Activated naive CD4-positive, alpha-beta T cell treated with anti-CD3 and anti-CD28 coated beads, Interleukin-2, amount 10 ng/mL, durations not matched to agents 7 days and 5 days (primary cell): Measurements from ENCODE around the gene RSPH1.

Experiments
- CTCF ChIA-PET: fragments of 350-600 bp; sonication (Branson Sonifier 250); formaldehyde crosslinking; loops from one replicate; lab custom pipeline; 2021; ENCODE audit warnings: antibody characterized with exemption; lab: Charles Lee
- DNase-seq: peaks from one replicate; pipeline ENCODE4 v3.0.0-alpha.2; 2020
- H3K27ac Mint-ChIP-seq: one replicate; pipeline ENCODE4 v1.8.0; 2021; ENCODE audit warnings: mild to moderate bottlenecking, moderate library complexity, mixed read lengths
- H3K27me3 Mint-ChIP-seq: one replicate; pipeline ENCODE4 v1.8.0; 2021; ENCODE audit warnings: mild to moderate bottlenecking, mixed read lengths
- H3K36me3 Mint-ChIP-seq: one replicate; pipeline ENCODE4 v1.8.0; 2021; ENCODE audit warnings: mixed read lengths
- H3K4me1 Mint-ChIP-seq: one replicate; pipeline ENCODE4 v1.8.0; 2021; ENCODE audit warnings: mixed read lengths
- H3K4me3 Mint-ChIP-seq: one replicate; pipeline ENCODE4 v1.8.0; 2021; ENCODE audit warnings: mild to moderate bottlenecking, moderate library complexity, mixed read lengths
- H3K9me3 Mint-ChIP-seq: one replicate; pipeline ENCODE4 v1.8.0; 2021; ENCODE audit warnings: mixed read lengths

RSPH1 gene

DNA sequence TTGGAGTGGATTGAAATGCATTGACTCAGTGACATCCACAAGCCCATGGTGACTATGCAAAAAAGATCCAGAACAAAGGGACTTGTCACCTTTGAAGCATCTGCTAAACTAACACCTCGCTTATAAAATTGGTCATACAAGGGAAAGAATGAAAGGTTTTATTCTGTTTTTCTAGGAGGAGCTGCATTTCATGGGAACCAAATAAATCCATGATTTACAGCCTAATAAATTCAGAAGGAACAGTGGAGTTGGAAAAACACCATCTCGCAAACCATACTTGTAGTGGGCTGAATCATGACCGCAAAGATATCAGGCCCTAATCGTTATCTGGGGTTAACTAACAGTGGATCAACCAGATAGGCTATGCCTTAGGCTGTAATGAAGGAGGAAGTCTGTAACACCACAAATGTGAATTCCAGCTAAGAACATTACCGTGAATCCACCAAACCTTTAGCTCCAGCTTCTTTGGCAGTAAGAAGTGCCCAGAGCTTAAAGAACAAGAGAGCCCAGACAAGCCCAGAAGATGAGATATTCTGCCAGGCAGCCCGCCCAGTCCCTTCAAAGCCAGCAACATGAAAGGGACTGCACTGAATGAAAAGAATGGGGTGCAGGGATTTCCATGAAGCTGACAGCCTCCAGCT lies 27.4 kb downstream of the RSPH1 start:
- Mint-ChIP-seq H3K27ac (no peak overlapping the region), H3K9me3 (peaks cover 6% of the 10 kb centered on the region), H3K4me3 (no peak overlapping the region), H3K36me3 (peaks cover 1% of the 10 kb centered on the region), H3K27me3 (peaks cover 49% of the 10 kb centered on the region), H3K4me1 (peaks cover 32% of the 10 kb centered on the region)
- DNase-seq, result no peak
- CTCF ChIA-PET, result interaction anchor here (0.8 to 2.4 kb wide), 3 partner anchors 12 to 69 kb away, joined by 3 to 18 read pairs (median 6); partner anchors contain the start of gene SLC37A1

DNA sequence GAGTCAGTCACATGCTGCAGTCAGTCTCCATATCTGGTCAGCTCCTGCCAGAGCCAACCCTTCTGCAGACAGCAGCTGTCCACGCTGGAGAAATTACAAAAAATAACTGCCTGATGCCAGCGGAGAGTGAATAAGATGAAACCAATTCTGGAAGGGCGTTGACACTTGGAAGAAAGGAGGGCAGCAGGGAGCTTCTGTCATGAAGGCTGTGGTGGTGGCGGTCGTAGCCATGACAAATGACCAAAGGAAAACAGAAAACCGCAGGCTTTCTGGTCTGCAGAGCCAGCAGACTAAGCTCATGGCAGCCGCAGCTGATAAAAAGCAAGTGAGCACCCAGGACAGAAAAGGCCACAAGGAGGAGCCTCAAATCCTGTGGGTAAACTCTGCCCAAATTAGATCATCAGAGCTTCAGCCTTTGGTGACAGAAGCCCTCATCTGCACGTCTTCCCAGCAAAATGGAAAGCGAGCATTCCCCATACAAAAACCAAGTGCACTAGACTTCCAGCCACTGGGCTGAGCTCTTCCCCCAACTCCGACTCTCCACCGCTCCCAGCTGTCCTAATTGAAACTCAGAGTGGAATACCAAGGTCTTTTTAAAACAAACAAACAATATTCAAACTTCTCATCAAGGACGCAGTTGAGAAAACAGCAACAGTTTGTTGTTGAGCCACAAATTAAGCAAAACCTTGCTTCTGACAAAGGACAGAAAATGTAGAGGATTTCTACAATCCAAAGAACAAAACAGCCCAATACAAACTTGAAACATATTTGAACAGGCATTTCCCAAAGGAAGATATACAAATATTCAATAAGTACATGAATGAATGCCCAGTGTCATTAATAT lies 28.7 kb downstream of the RSPH1 start:
- H3K27ac Mint-ChIP-seq, result no peak overlapping the region
- H3K4me1 Mint-ChIP-seq, result peaks cover 43% of the 10 kb centered on the region
- H3K4me3 Mint-ChIP-seq, result no peak overlapping the region

DNA sequence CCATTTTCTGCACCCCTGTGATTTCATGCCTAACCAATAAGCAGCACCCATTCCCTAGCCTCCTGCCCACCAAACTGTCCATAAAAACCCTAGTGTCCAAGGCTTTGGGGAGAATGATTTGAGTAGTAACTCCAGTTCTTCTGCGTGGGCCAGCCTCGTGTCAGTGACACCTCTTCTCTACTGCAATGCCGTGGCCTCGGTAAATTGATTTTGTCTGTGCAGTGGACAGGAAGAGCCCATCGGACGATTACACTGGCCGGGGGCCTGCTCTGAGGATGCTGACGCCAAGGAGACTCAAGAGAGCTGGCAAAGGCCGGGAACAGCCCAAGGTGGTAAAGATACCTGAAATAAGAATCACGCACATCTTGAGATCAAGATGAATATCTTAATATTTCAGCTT lies 29.3 kb downstream of the RSPH1 start:
- Mint-ChIP-seq H3K27ac (no peak overlapping the region), H3K4me1 (peaks cover 50% of the 10 kb centered on the region), H3K27me3 (peaks cover 38% of the 10 kb centered on the region), H3K4me3 (no peak overlapping the region), H3K36me3 (peaks cover 1% of the 10 kb centered on the region), H3K9me3 (peaks cover 6% of the 10 kb centered on the region)
- DNase-seq, result no peak
- CTCF ChIA-PET, result interaction anchor here (0.6 to 2.4 kb wide), 11 partner anchors 9 to 116 kb away, joined by 3 to 18 read pairs (median 4); partner anchors contain the start of gene SLC37A1

More for the DNA sequence above, 28.7 kb downstream of the RSPH1 start:
- peak; percentile 46 for DNase-seq
- Mint-ChIP-seq H3K36me3 (peaks cover 1% of the 10 kb centered on the region), H3K9me3 (peaks cover 6% of the 10 kb centered on the region), H3K27me3 (peaks cover 45% of the 10 kb centered on the region)
- CTCF ChIA-PET, result interaction anchor here (0.6 to 2.4 kb wide), 11 partner anchors 10 to 115 kb away, joined by 3 to 18 read pairs (median 4); partner anchors contain the start of gene SLC37A1

DNA sequence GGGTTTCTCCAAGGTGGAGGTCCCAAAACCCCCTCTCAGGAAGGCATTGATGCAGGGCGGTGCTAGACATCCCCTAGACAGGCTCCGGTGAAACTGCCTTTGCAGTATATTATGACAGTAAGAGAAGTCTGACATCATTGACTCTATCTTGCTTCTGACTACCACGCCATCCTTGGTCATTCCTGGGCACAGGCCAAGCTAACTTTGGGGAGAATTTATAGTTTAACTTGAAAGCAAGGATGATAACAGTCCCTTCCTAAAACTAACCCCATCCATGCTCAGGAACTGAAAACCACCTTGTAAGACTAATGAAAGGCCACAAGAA lies 30.3 kb downstream of the RSPH1 start:
- peaks cover 1% of the 10 kb centered on the region for H3K36me3 Mint-ChIP-seq
- H3K4me3 Mint-ChIP-seq, result no peak overlapping the region
- peaks cover 6% of the 10 kb centered on the region for H3K9me3 Mint-ChIP-seq
- peaks cover 31% of the 10 kb centered on the region for H3K27me3 Mint-ChIP-seq
- peaks cover 59% of the 10 kb centered on the region for H3K4me1 Mint-ChIP-seq
- CTCF ChIA-PET, result no interaction called here
- H3K27ac Mint-ChIP-seq, result no peak overlapping the region
- DNase-seq, result no peak

DNA sequence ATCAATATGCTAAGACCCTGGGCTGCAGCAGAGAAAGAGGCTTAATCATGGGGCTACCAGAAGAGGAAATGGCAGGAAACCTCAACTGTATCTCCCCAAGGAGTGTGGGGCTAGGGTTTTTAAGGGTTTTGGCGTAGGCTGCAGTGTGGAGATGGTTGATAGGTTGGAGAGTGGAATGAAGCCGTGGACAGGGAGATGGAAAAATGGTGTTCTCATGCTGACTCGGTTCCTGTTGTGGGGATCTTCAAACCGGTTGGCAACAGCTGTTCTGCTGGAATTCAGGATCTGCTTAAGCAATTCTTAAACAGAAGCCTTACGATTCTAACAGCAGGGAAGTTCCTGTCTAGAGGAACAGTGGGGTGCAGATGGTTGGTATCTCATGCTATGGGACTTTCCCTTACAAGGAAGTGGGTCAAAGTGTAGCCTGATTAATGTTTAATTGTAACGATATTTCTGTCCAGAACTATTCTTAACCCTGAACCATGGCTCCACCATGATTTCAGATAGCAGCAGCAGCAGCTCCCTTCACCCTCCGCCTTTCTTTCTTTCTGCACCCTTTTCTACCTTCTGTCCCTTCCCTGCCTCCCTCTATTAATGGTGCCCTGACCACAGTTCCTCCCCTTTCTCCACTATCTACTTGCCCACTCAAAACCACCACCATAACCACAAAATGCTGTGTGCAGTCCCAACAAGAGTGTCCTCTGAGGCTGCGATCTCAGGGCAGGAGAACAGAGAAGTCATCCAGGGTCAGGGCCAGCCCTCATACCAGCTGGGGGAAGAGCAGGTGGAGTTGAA lies 30.8 kb downstream of the RSPH1 start:
- Mint-ChIP-seq H3K4me3 (no peak overlapping the region), H3K9me3 (peaks cover 6% of the 10 kb centered on the region), H3K27me3 (peaks cover 31% of the 10 kb centered on the region), H3K4me1 (peaks cover 65% of the 10 kb centered on the region), H3K27ac (peak overlapping the region; percentile 47), H3K36me3 (peaks cover 1% of the 10 kb centered on the region)
- DNase-seq, result no peak
- CTCF ChIA-PET, result interaction anchor here (1.2 kb wide), 1 partner anchor 71 kb away, joined by 4 read pairs; no protein-coding TSS in a partner anchor

DNA sequence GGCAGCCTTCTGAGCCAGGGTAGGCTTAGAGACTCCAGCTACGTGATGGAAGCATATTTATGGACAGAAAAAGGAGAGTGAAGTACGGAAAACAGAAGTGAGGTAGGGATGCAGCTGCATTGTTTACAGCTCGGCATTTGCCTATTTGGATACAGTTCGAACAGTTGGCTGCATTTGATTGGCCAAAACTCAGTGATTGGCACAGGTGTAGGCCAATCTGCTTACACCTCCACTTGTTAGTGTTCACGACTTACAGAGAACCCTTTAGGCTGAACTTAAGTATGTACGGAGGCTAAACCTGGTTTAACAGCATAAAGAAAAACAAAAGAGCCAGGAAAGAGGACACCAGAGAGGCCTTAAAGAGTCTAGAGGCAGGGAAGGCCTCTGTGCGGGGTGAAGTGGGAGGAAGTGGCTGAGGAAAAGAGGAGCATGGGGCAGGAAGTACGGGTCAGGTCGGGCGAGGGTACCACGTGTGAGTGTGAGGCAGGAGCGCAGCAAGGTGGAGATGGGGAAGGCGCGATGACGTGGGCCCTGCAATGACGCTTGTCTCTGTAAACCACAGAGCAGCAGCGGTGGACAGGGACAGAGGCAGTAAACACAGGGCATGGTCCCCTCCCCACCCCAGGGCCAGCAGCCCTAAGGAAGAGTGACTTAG lies 32.0 kb downstream of the RSPH1 start:
- peaks cover 1% of the 10 kb centered on the region for H3K36me3 Mint-ChIP-seq
- H3K27me3 Mint-ChIP-seq, result peaks cover 25% of the 10 kb centered on the region
- CTCF ChIA-PET, result interaction anchor here (0.6 to 1.2 kb wide), 3 partner anchors 60 to 72 kb away, joined by 3 to 5 read pairs (median 4); partner anchors contain the start of gene UBASH3A
- no peak overlapping the region for H3K4me3 Mint-ChIP-seq
- DNase-seq, result peak; percentile 73
- H3K27ac Mint-ChIP-seq, result peak overlapping the region; percentile 75
- peaks cover 68% of the 10 kb centered on the region for H3K4me1 Mint-ChIP-seq
- peaks cover 6% of the 10 kb centered on the region for H3K9me3 Mint-ChIP-seq

DNA sequence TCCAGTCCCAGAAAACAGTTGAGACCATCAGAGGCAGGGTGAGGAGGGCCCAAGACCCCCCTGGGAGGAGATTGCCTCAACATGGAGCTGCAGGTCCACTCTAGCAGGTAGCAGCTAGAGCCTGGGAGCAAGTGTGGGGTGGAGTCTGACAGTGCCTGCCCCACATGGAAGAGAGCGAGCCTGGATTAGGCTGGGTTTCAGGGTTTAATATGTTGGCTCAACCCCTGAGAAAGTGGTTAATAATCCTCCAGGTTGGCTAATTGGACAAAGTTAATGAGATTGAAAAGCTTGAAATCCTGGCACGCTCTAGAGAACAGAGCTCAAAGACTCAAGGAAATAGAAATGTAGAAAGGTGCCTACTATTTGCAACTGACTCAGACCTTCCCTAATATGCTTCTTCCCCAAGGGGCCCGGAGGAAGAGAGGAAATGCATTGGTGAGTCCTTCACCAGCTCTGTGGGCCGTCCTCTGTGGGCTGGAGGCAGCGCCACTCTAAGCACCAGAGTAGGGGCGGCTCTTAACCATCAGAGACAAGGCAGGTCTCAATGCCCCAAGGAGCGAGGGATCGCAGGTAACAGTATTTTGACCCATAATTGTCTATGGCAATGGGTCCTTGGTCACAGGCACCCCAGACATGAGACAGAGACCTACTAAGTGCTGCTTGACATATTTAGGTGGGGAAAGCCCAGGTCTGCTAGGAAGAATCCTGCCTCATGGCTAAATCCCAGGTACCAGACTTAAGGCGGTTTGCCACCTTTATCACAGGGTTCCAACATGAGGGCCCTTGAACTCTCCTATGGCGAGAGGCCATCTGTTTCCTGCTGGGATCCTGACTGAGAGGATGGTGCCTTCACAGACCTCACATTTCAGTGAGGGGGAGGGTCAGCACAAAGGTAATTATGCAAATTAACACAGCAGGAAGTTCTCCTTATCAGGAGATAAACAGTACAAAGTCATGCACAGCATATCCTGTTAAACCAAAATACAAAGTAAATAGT lies 33.8 kb downstream of the RSPH1 start:
- Mint-ChIP-seq H3K4me3 (no peak overlapping the region), H3K36me3 (peaks cover 1% of the 10 kb centered on the region), H3K27me3 (peaks cover 16% of the 10 kb centered on the region), H3K9me3 (peaks cover 6% of the 10 kb centered on the region), H3K27ac (no peak overlapping the region), H3K4me1 (peaks cover 63% of the 10 kb centered on the region)
- CTCF ChIA-PET, result no interaction called here
- DNase-seq, result peak; percentile 21

DNA sequence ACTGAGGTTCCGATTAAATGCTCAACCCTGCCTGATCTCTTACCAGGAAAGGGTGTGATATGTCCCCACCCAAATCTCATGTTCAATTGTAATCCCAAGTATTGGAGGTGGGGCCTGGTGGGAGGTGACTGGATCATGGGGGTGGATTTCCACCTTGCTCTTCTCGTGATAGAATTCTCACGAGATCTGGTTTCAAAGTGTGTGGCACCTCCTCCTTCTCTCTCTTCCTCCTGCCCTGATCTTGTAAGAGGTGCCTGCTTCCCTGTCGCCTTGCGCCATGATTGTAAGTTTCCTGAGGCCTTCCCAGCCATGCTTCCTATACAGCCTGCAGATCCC lies 34.9 kb downstream of the RSPH1 start:
- no peak overlapping the region for H3K4me3 Mint-ChIP-seq
- H3K27me3 Mint-ChIP-seq, result peaks cover 8% of the 10 kb centered on the region
- peak overlapping the region; percentile 47 for H3K27ac Mint-ChIP-seq
- peaks cover 1% of the 10 kb centered on the region for H3K36me3 Mint-ChIP-seq
- H3K9me3 Mint-ChIP-seq, result peaks cover 6% of the 10 kb centered on the region
- CTCF ChIA-PET, result no interaction called here
- DNase-seq, result no peak
- peaks cover 69% of the 10 kb centered on the region for H3K4me1 Mint-ChIP-seq

DNA sequence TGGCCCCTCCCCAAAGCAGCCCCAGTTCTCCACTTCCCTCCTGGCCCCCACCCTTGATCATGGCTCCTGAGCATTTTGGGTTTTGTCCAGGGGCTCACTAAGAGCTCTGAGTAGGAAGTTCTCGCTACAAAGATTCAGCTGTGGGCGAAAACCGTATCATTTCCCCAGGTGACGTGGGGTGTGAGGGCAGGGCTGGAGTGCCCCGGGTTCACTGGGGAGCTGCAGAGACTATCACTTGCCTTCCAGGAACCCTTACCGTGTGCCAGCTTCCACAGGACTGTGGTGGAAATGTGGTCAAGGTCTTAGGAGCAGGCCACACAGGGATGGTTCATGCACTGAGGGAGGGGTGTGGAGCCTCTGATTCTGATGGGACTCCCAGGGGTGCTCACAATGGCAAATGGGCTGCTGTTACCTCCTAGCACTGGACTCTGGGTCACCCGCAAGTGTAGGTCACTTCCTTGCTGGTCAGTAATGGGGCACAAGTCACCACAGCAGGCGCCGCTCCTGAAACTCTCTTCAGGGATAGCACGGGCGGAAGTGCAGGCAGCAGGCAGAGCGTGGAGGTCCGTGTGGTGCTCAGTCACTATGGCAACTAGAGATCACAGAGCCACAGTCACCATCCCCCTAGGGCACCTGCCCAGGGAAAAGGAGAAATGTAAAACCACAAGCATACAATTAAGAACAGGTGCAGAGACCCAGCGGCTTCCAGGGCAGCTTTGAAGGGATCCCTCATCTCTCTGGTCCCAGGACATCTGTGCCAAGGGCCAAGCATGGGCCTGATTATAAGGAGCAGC lies 35.4 kb downstream of the RSPH1 start:
- CTCF ChIA-PET, result no interaction called here
- peaks cover 6% of the 10 kb centered on the region for H3K27me3 Mint-ChIP-seq
- peaks cover 1% of the 10 kb centered on the region for H3K36me3 Mint-ChIP-seq
- DNase-seq, result peak; percentile 77
- H3K27ac Mint-ChIP-seq, result peak overlapping the region; percentile 47
- H3K9me3 Mint-ChIP-seq, result peaks cover 6% of the 10 kb centered on the region
- H3K4me3 Mint-ChIP-seq, result no peak overlapping the region
- H3K4me1 Mint-ChIP-seq, result peaks cover 71% of the 10 kb centered on the region

DNA sequence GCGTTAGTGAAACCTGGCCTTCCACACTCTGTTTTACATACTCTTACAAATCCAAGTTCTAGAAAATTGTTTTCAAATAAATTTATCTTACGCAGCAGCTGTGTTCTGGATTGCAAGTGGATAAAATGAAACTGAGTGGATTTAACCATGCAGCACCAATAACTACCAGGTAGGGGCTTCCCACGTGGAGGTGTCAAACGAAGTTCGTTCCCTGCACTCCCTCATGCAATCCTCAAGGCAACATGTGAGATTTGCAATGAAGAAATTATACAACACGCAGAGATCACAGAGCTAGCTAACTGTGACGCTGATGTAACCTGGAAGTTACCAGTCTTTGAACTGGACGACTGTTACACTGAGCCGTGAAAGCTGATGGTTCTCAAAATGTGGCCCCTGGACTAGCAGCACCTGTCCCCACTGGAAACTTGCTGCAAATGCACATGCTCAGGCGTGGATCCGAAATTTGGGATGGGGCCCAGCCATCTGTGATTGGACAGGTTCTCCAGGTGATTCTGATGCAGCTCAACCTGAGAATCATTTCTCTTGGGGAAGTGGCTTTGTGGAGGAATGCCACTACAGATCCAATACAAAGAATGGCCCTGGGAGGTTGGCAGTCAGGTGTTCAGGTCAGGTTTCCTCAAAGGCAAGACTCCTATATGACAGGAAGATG lies 36.3 kb downstream of the RSPH1 start:
- Mint-ChIP-seq H3K4me1 (peaks cover 68% of the 10 kb centered on the region), H3K4me3 (no peak overlapping the region), H3K27me3 (no peaks in the 10 kb centered on the region), H3K36me3 (no peaks in the 10 kb centered on the region), H3K27ac (no peak overlapping the region), H3K9me3 (peaks cover 6% of the 10 kb centered on the region)
- CTCF ChIA-PET, result no interaction called here
- no peak for DNase-seq

DNA sequence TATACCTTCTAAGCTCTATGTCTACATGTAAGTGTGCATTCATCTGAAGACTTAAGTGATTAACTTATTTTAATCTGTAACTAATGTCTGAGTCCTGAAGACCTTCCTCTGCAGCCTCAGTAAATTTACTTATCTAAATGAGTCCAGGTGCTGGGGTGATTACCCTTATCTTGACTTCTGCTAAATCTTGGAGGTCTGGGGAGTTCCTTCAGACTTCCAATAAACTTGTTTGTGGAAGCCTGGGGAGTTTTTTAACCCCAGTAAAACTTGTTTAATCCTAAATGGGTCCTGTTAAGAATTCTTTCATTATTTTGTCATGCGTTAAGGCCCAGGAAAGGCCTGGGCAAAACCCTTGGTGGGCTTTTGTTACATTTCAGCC lies 37.0 kb downstream of the RSPH1 start:
- Mint-ChIP-seq H3K27me3 (peaks cover under 1% of the 10 kb centered on the region), H3K4me3 (no peak overlapping the region), H3K4me1 (peaks cover 63% of the 10 kb centered on the region), H3K36me3 (no peaks in the 10 kb centered on the region), H3K27ac (no peak overlapping the region), H3K9me3 (peaks cover 4% of the 10 kb centered on the region)
- no peak for DNase-seq
- CTCF ChIA-PET, result no interaction called here

DNA sequence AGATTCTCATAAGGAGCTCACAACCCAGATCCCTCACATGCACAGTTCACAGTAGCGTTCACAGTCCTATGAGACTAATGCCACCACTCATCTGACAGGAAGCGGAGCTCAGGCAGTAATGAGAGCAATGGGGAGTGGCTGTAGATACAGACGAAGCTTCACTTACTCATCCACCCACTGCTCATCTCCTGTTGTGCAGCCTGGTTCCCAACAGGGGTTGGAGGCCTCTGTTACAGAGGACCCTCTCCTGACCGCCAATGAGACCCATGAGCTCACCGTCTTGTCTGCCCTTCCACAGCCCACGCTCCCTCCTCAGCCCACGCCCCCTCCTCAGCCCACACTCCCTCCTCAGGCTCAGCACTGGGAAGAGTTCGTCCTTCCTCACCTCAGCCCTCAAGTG lies 39.6 kb downstream of the RSPH1 start:
- Mint-ChIP-seq H3K4me3 (no peak overlapping the region), H3K4me1 (peaks cover 44% of the 10 kb centered on the region), H3K27ac (no peak overlapping the region), H3K36me3 (no peaks in the 10 kb centered on the region), H3K27me3 (peaks cover 8% of the 10 kb centered on the region), H3K9me3 (no peaks in the 10 kb centered on the region)
- peak; percentile 60 for DNase-seq
- CTCF ChIA-PET, result interaction anchor here (0.6 to 2.9 kb wide), 5 partner anchors 11 to 226 kb away, joined by 3 to 7 read pairs (median 3); no protein-coding TSS in a partner anchor
